Stimulated activated CD8-positive, alpha-beta memory T cell treated with anti-CD3 and anti-CD28 coated beads, Interleukin-7, amount 100 ng/mL, for 48 hours (primary cell): ENCODE measurements around the gene CAPN13.
A peak's percentile ranks its signal among the peaks of the same experiment; 100 is the strongest.

Experiments
- DNase-seq, 2 donors: peaks; one replicate each; pipeline ENCODE4 v3.0.0-alpha.2; 2020; ENCODE audit warnings: low read depth in 1 of 2; ENCODE audit errors: extremely low read depth in 1 of 2

The CAPN13 gene

DNA sequence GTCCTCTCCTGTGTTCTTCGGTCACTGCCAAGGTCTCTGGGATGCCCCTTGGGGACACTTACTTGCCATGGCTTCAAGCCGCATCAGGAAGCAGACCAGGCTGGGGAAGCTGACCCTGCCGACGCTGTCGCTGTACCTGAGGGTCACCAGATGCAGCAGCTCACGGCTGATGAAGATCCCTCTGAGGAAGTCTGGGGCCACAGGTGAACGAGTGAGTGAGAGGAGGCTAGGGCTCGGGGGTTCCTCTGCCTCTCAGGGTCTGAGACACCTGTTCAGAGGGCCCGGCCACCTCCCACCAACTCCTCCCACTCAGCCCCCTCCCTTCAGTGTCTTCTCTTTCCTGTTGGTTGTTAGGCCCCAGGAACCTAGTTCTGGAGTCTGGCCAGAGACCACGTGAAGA is 74.9 kb downstream of the CAPN13 start:
- no peak for DNase-seq

DNA sequence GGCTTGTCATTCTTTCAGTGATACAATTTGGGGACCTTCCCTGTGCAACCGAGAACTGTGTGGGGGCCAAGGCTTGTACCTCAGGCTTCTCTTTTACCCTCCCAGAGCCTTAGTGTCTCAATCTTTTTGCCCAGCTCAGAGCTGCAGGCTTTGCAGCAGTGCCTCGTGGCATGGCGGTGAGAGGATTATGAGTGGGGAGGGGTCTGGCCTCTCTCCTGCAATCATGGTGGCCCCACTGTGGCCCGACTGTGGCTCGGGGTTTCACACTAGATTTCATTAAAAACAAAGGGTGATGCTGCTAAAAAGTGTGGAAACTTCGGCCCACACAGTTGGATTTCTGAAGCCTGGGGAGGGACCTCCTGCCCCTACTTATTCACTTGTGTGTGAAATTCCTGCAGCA is 75.5 kb downstream of the CAPN13 start:
- no peak for DNase-seq

- no peak for DNase-seq
Measured at GRCh38 chr2:30730736-30731647, 76.3 kb downstream of the CAPN13 start.

DNA sequence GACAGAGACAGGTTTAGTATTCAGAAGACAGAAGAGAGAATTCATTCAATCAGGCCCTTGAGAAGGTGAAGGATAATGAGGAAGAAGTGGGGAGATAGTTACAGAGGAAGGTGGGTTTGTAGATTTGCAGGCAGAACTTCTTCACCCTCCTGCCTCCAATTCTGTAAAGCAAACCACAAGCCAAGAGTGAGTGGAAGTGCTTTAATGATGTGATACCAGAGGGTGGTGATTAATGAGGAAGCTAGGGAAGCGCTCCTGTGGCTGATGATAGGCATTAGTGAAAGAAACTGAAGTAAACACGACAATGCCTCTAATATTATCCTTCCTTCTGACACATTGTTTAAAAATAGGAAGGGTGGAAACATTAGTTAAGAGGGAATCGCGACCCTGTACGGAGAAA is 78.2 kb downstream of the CAPN13 start:
- DNase-seq = no peak

DNA sequence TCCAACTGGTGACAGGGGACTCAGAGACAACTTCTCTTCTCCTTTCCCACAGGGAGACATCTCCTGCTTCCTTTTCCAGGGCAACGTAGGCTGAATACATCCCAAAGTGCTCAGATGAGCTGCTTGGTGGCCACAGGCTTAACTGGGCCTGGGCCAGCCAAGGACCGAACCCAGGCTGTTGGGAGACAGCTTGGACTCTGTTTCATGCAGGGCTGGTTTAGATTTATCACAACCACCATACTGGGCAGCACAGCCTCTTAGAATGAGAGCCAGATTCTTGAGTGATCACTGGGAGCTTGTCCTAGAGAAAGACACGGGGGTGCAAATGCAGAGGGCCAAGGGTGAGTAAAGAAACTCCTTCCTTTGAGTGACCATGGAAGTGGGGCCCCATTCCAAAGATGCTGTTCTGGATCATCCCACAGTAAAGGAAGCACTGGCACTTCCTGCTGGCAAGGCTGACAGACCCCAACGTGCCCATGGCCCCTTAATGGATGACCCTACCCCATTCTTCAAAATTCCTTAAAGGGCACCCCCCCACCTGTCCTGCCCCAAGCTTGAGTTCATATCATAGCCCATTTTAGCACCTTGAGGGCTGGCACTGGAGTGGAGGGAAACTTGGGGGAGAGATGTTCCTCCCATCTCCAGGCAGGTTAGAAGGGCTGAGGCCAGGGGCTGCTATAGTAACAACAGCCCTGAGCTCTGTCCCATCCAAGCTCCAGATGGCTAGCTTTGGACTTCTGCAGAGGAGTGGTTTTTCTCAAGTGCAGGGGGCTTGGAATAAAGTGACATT is 84.1 kb downstream of the CAPN13 start:
- no peak for DNase-seq

DNA sequence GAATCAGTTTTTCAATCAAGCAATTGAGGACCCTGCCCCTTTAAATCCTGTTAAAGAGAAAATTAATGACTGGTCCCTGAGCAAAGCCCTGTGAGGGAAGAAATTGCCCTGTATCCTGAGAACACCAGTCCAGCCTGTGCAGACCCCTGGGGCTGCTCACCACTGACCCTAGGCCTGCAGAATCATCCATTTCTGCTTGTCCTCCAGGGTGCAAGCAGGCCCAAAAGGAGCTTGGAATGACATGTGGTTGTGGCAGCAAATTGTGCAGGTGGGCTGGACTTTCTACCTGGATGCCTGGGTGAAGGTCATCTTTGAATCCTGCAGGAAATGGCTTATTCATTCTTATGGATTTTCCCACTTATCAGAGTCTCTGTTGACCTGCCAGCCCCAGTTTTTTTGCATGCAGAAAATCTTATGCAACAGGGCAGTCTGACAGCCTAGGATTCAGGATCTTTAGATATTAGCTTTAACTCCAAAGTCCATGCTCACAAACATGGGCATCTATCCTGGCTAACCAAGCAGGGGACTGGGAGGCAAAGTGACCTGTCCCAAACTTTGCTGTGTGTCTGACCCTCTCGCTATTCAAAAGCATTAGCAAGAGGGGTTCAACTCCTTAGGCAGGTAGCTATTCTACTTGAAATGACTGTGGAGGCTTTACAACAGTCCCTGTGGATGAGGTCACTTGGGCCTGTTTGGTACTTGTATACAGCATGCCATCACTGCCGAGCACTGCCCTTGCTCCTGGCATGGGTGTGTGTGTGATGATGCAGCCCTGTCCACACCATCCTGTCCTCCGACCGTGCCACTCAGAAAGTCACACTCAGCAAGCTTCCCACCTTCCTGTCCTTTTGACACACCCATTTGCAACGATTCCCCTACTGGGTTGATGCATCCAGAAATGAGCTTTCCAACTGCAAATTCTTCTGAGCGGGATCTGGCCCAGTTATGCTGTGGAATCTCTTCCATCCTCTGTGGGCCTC is 85.3 kb downstream of the CAPN13 start:
- DNase-seq = no peak

DNA sequence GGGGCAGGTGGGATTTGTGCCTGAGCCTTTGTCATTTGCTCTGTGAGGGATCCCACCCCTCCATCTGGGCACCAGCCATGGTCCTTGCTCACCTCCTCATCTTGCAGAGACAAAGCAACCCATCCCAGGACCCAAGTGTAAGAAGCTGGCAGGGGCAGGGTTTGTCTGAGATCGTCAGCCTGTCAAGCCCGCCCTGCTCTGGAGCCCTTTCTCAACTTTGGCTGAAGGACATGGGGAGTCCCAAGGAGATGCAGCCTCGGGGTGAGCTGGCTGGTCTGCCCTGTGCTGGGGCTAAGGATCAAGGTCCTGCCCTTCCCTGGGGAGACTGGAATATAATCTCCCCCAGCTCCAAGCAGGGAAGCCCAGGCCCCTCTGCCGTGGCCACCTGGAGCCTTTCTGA is 86.0 kb downstream of the CAPN13 start:
- DNase-seq = no peak

- no peak for DNase-seq
Measured at GRCh38 chr2:30717081-30717650, 90.1 kb downstream of the CAPN13 start.

- no peak for DNase-seq
Measured at GRCh38 chr2:30716123-30716900, 90.9 kb downstream of the CAPN13 start.

DNA sequence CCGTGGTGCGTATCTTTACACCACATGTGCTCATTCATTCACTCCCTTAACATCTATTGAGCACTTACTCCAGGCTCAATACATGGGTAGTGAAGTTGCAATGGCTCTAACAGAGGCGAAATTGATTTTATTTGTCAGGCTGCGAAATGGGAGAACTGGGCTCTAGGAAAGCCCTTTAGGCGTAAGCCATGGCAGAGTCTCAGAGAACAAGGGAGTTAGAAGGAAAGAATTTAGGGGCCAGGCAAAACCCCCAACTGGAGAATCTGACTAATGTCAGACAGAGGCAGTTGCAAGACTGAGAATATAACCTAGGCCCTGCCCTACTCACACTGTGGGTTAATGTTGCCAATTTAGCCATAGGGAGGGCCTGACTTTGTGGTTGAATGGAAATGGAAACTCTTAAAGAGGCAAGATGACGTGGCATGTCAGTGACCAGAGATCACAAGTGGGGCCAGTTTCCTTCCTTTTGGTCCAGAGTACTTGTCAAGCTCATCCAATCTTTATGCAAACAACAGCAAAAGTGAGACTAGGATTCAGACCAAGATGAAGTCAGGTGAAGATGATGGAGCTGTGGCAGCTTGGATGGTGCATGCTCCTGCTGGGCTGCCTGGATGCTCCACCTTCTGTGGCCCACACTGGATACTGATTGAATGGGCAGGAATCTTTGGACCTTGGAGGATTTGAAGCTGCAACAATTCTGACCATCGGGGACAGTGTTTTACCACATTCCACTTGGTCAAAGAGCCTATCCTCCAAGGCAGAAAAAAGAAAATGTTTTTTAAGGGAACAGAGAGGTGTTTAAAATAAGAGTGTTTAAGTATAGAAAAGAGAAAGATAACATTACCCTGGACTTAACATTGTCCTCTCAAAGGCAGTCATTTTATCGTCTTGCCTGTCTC is 92.2 kb downstream of the CAPN13 start:
- no peak for DNase-seq

DNA sequence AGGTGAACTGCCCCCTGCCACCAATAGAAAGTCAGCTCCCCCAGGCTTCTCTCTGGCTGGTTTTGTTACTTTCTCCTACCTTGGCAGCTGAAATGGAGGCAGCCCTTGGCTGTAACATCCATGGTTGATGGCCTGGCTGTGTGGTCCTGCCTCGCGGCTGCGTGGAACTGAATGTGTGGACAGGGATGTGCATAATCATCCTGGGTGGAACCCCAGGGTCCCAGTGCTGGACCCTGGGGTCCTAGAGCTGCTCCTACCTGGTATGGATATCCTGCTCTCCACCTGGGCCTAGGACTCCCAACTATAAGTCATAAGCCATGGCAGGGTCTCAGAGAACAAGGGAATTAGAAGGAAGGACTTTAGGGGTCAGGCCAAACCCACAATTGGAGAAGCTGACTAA is 93.5 kb downstream of the CAPN13 start:
- DNase-seq = no peak

- DNase-seq = peak; percentile 50 to 82
Measured at GRCh38 chr2:30711646-30712085, 95.6 kb downstream of the CAPN13 start.

- DNase-seq = no peak
Measured at GRCh38 chr2:30710461-30710860, 96.8 kb downstream of the CAPN13 start.

- no peak for DNase-seq
Measured at GRCh38 chr2:30710016-30710415, 97.2 kb downstream of the CAPN13 start.

DNA sequence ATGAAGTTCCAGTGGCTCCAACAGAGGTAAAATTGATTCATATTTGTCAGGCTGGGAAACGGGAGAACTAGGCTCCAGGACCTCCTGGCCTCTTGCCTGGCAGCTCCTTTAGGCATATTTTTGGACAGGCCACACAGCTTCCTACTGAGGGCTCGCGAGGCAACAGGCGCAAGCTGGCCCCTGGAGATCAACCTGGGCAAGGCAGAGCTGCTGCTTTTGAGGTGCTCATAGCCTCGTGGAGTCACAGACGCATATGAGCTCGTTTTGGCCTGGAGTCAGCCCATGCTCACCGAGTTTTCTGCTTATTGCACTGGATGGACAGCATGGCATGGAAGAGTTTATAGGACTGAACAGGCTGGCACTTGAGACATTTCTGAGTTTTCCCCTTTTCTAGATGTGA is 97.7 kb downstream of the CAPN13 start:
- no peak for DNase-seq

DNA sequence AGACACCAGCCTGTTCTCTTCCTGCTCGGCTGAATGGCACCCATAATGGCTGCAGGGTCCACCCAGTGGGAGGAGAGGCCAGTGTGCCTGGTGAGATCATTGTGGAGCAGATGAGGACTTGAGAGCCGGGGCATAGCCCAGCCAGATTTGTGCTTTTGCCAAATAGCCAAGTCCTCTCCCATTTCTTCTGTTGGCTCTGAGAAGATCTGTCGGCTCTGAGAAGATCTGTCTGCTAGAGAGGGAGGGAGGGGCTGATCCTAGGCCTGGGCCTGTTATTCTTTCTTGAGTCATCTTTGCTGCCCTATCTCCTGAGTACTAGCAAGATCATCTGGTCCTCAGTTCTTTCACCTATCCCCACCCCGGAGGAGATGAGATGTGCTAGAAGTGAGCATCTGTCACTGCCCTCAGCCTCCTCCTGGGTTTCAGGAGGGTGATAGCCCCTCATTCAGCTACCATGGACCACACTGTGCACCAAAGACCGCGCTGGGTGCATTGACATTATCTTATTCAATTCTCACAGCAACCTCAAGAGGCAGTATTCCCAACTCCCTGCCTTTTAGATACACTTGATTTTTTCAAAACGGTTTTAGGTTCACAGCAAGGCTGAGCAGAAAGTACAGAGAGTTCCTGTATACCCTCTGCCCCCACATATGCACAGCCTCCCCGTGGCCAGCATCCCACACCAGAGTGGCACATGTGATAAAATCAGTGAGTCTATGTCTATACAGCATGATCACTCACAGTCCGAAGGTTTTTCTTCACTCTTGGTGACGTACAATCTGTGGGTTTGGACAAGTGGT is 98.6 kb downstream of the CAPN13 start:
- no peak for DNase-seq

GRCh38 chr2:30707304-30707903 is 99.8 kb downstream of the CAPN13 start:
- no peak for DNase-seq
